WTC11 (cell line): ENCODE data around the gene SPATC1L. TPM values are rescaled to one million over a fixed set of nuclear protein-coding genes. Genes with fewer than 3 reads are reported as not detected.

Experiments
- ATAC-seq: fragments of 200-7000 bp; cut with Tn5 transposase; 2 replicates; pipeline ENCODE4 v1.10.0; 2021; ENCODE audit warnings: mild to moderate bottlenecking, moderate library complexity
- CTCF ChIA-PET: fragments of 300-600 bp; sonication (Branson Sonifier 250); formaldehyde crosslinking; loops from one replicate; lab custom pipeline; 2021; ENCODE audit warnings: antibody characterized with exemption; lab: Charles Lee
- POLR2A ChIA-PET: fragments of 350-600 bp; sonication (Branson Sonifier 250); formaldehyde crosslinking; loops from one replicate; lab custom pipeline; 2021; ENCODE audit warnings: antibody characterized with exemption; lab: Charles Lee
- DNase-seq: peaks from one replicate; pipeline ENCODE4 v3.0.0; 2021; ENCODE audit warnings: low spot score
- H3K27ac Mint-ChIP-seq: 2 replicates; pipeline ENCODE4 v1.8.0; 2021; ENCODE audit warnings: mixed read lengths
- H3K27me3 Mint-ChIP-seq: 2 replicates; pipeline ENCODE4 v1.8.0; 2021; ENCODE audit warnings: low read depth, mild to moderate bottlenecking, moderate library complexity, mixed read lengths
- H3K36me3 Mint-ChIP-seq: 2 replicates; pipeline ENCODE4 v1.8.0; 2021; ENCODE audit warnings: mixed read lengths
- H3K4me1 Mint-ChIP-seq: 2 replicates; pipeline ENCODE4 v1.8.0; 2022; ENCODE audit warnings: mixed read lengths
- H3K4me3 Mint-ChIP-seq: 2 replicates; pipeline ENCODE4 v1.8.0; 2021; ENCODE audit warnings: mild to moderate bottlenecking, moderate library complexity, mixed read lengths
- H3K9me3 Mint-ChIP-seq: 2 replicates; pipeline ENCODE4 v1.8.0; 2021; ENCODE audit warnings: mixed read lengths
- ARID4B ChIP-seq: sonication (generic); formaldehyde crosslinking; IDR thresholded peaks from 2 replicates; pipeline ENCODE4 v1.8.0; 2023; ENCODE audit warnings: missing genetic modification reagents, mild to moderate bottlenecking, borderline replicate concordance
- ATF2 ChIP-seq: sonication (generic); formaldehyde crosslinking; IDR thresholded peaks from 2 replicates; pipeline ENCODE4 v1.8.1; 2022; ENCODE audit warnings: low read depth, missing genetic modification reagents, borderline replicate concordance
- ATF3 ChIP-seq: sonication (generic); formaldehyde crosslinking; conservative IDR thresholded peaks from 2 replicates; pipeline ENCODE4 v1.8.1; 2022; ENCODE audit warnings: mild to moderate bottlenecking, missing genetic modification reagents
- CBFB ChIP-seq: sonication (generic); formaldehyde crosslinking; IDR thresholded peaks from 2 replicates; pipeline ENCODE4 v1.8.1; 2022; ENCODE audit warnings: mild to moderate bottlenecking, low read depth, missing genetic modification reagents
- CREB1 ChIP-seq: sonication (generic); formaldehyde crosslinking; IDR thresholded peaks from 2 replicates; pipeline ENCODE4 v1.8.0; 2023; ENCODE audit warnings: mild to moderate bottlenecking, missing genetic modification reagents
- CREM ChIP-seq: sonication (generic); formaldehyde crosslinking; IDR thresholded peaks from 2 replicates; pipeline ENCODE4 v1.8.1; 2022; ENCODE audit warnings: mild to moderate bottlenecking, missing genetic modification reagents, moderate library complexity
- CTCF ChIP-seq: fragments of 200-600 bp; IDR thresholded peaks from 2 replicates; pipeline ENCODE4 v1.8.0; 2022; ENCODE audit warnings: antibody characterized with exemption
- HMGXB4 ChIP-seq: sonication (generic); formaldehyde crosslinking; IDR thresholded peaks from 2 replicates; pipeline ENCODE4 v1.8.1; 2023; ENCODE audit warnings: mild to moderate bottlenecking, moderate library complexity, missing genetic modification reagents
- IRF1 ChIP-seq: sonication (generic); formaldehyde crosslinking; IDR thresholded peaks from 2 replicates; pipeline ENCODE4 v1.8.0; 2023; ENCODE audit warnings: missing genetic modification reagents
- MXD4 ChIP-seq: fragments of 250-450 bp; sonication (Bioruptor Pico); IDR thresholded peaks from 2 replicates; pipeline ENCODE4 v1.8.0; 2021; ENCODE audit warnings: mild to moderate bottlenecking, moderate library complexity, borderline replicate concordance
- MYBL2 ChIP-seq: sonication (generic); formaldehyde crosslinking; IDR thresholded peaks from 2 replicates; pipeline ENCODE4 v1.8.1; 2023; ENCODE audit warnings: mild to moderate bottlenecking, moderate library complexity, missing genetic modification reagents
- NFATC4 ChIP-seq: fragments of 250-450 bp; sonication (Bioruptor Pico); IDR thresholded peaks from 2 replicates; pipeline ENCODE4 v1.9.0; 2021; ENCODE audit warnings: mild to moderate bottlenecking
- NFYB ChIP-seq: sonication (generic); formaldehyde crosslinking; conservative IDR thresholded peaks from 2 replicates; pipeline ENCODE4 v1.8.0; 2022; ENCODE audit warnings: low read depth, missing genetic modification reagents
- NR2C2 ChIP-seq: sonication (generic); formaldehyde crosslinking; IDR thresholded peaks from 2 replicates; pipeline ENCODE4 v1.8.0; 2022; ENCODE audit warnings: mild to moderate bottlenecking, missing genetic modification reagents
- PREB ChIP-seq: sonication (generic); formaldehyde crosslinking; IDR thresholded peaks from 2 replicates; pipeline ENCODE4 v1.8.1; 2022; ENCODE audit warnings: mild to moderate bottlenecking, missing genetic modification reagents, moderate library complexity, borderline replicate concordance
- SP1 ChIP-seq: sonication (generic); formaldehyde crosslinking; conservative IDR thresholded peaks from 2 replicates; pipeline ENCODE4 v1.8.1; 2022; ENCODE audit warnings: missing genetic modification reagents
- ZBTB43 ChIP-seq: sonication (generic); formaldehyde crosslinking; IDR thresholded peaks from 2 replicates; pipeline ENCODE4 v1.8.1; 2023; ENCODE audit warnings: mild to moderate bottlenecking, missing genetic modification reagents
- ZMAT4 ChIP-seq: fragments of 250-450 bp; sonication (Bioruptor Pico); IDR thresholded peaks from 2 replicates; pipeline ENCODE4 v1.9.0; 2021; ENCODE audit warnings: mild to moderate bottlenecking
- ZNF317 ChIP-seq: sonication (generic); formaldehyde crosslinking; IDR thresholded peaks from 2 replicates; pipeline ENCODE4 v1.8.1; 2023; ENCODE audit warnings: low read depth, mild to moderate bottlenecking, moderate library complexity, missing genetic modification reagents, borderline replicate concordance
- total RNA-seq: library from RNA; stranded (reverse); gene quantifications from 3 replicates; pipeline ENCODE4 v1.2.3, GENCODE V29; 2021

SPATC1L gene
- total RNA-seq, 1 experiment from 2014 or later: 61.7 TPM

- TF ChIP-seq ZBTB43 (CRISPR knock-in tag): no peak
These were observed 22.3 kb downstream of the SPATC1L start (continued) for GRCh38 chr21:46161633-46162592.

- Mint-ChIP-seq H3K36me3 (peaks cover 30% of the 10 kb centered on the region), H3K27ac (no peak overlapping the region), H3K27me3 (no peaks in the 10 kb centered on the region), H3K9me3 (peaks cover 7% of the 10 kb centered on the region; the same call in 1 of the 2 replicates), H3K4me3 (no peak overlapping the region), H3K4me1 (no peaks in the 10 kb centered on the region)
- DNase-seq (no peak), ATAC-seq (no peak)
- CTCF ChIA-PET: interaction anchor here (0.6 to 1.8 kb wide), 4 partner anchors 8 to 240 kb away, joined by 3 to 8 read pairs (median 4); no protein-coding TSS in a partner anchor
- POLR2A ChIA-PET: no interaction called here
- TF ChIP-seq CTCF (no peak), NFYB (CRISPR knock-in tag) (no peak), SP1 (CRISPR knock-in tag) (no peak), MXD4 (CRISPR knock-in tag) (no peak), CBFB (no peak), NFATC4 (CRISPR knock-in tag) (no peak), NR2C2 (CRISPR knock-in tag) (no peak), CREB1 (CRISPR knock-in tag) (no peak), HMGXB4 (no peak), PREB (CRISPR knock-in tag) (no peak), ATF3 (CRISPR knock-in tag) (no peak), ZNF317 (CRISPR knock-in tag) (no peak), IRF1 (CRISPR knock-in tag) (no peak), CREM (no peak), MYBL2 (CRISPR knock-in tag) (no peak), ARID4B (CRISPR knock-in tag) (no peak), ATF2 (no peak), ZMAT4 (CRISPR knock-in tag) (no peak)
These were observed 23.2 kb downstream of the SPATC1L start for GRCh38 chr21:46160907-46161632.
